Stimulated activated CD8-positive, alpha-beta memory T cell treated with anti-CD3 and anti-CD28 coated beads, Interleukin-4, amount 100 ng/mL, for 4 hours (primary cell): ENCODE measurements around the gene TUBB4B.
"Not testable (repeated sequence)": the region's sequence is repeated elsewhere in the genome, so short reads cannot be mapped to it uniquely, and the experiment has no call there.

Experiments
- DNase-seq, 2 donors: peaks; one replicate each; pipeline ENCODE4 v3.0.0-alpha.2; 2020; ENCODE audit warnings: low read depth in 2 of 2, low spot score in 1 of 2

Gene TUBB4B

GRCh38 chr9:137251490-137252268 lies 10.6 kb downstream of the TUBB4B start:
- DNase-seq: no peak

- DNase-seq: no peak
Measured at GRCh38 chr9:137252555-137253506, 11.7 kb downstream of the TUBB4B start.

GRCh38 chr9:137253717-137254623 lies 12.9 kb downstream of the TUBB4B start:
- DNase-seq: no peak

GRCh38 chr9:137254624-137255447 lies 13.7 kb downstream of the TUBB4B start, which contains the start of gene NELFB:
NELFB (plus strand) TSS chr9:137255327.
- peak; percentile 90 to 91 for DNase-seq

GRCh38 chr9:137255448-137256114 lies 14.5 kb downstream of the TUBB4B start:
- DNase-seq: no peak

GRCh38 chr9:137256362-137256761 lies 15.3 kb downstream of the TUBB4B start:
- no peak for DNase-seq

GRCh38 chr9:137256856-137257255 lies 15.8 kb downstream of the TUBB4B start:
- DNase-seq: no peak

GRCh38 chr9:137262173-137262908 lies 21.3 kb downstream of the TUBB4B start:
- DNase-seq: not testable (repeated sequence)

GRCh38 chr9:137262909-137263285 lies 21.8 kb downstream of the TUBB4B start:
- DNase-seq: no peak

- no peak for DNase-seq
Measured at GRCh38 chr9:137263506-137263905, 22.4 kb downstream of the TUBB4B start.

GRCh38 chr9:137264067-137264466 lies 23.0 kb downstream of the TUBB4B start:
- no peak for DNase-seq

GRCh38 chr9:137265496-137266161 lies 24.5 kb downstream of the TUBB4B start:
- no peak for DNase-seq

- DNase-seq: no peak
Measured at GRCh38 chr9:137266162-137266527, 25.1 kb downstream of the TUBB4B start.

GRCh38 chr9:137266585-137267453 lies 25.7 kb downstream of the TUBB4B start:
- DNase-seq: no peak

GRCh38 chr9:137267933-137268355 lies 26.9 kb downstream of the TUBB4B start:
- no peak for DNase-seq

GRCh38 chr9:137268538-137269201 lies 27.6 kb downstream of the TUBB4B start:
- DNase-seq: no peak

- DNase-seq: no peak
Measured at GRCh38 chr9:137269231-137269772, 28.2 kb downstream of the TUBB4B start.
